ENCODE measurements around the gene IFNLR1.

IFNLR1 gene

DNA sequence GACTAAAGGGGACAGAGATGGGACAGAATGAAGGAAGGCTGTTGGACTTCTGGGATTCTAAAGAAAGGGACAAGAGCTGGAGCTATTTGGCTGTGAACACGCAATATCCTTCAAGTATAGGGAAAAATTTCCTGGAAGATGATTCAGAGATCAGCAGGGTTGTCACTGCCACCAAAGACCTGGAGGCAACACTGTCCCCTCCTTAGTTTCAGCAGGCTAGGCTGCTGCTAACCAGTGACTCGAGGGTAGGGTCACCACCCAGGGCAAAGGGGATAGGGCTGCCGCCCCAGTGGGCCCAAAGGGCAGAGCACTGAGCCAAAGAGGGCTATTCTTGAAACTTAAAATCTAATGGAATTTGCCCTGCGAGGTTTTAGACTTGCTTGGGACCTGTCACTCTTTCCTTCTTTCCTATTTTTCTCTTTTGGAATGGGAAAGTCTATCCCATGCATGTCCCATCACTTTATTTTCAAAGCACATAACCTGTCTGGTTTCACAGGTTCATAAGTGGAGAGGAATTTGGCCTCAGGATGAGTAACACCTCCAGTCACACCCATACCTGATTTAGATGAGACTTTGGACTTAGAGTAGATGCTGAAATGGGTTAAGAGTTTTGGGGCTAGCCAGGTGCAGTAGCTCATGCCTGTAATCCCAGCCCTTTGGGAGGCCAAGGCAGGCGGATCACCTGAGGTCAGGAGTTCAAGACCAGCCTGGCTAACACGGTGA is 11.9 kb downstream of the IFNLR1 start:
- DNase-seq = no peak

GRCh38 chr1:24173638-24174575 is 13.2 kb downstream of the IFNLR1 start:
- no peak for DNase-seq

- no peak for DNase-seq
Measured at GRCh38 chr1:24172598-24172997, 14.5 kb downstream of the IFNLR1 start.

DNA sequence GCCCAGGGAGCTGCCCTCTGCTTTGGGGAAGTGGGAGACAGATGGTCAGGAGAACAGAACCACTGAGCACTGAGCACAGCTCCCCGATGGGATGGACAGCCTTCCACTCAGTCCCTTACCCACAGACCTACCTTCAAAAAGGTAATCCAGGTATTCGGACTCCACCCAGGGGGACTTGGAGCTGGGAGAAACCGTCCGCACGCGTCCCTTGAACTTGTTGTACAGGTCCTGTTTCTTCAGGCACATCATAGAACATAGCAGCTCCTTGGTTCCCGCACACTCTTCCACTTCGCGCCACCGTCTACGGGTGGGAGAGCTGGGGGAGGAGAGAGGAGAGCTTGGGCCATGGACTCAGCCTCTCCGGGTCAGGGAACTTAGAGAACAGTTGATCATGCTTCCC is 17.8 kb downstream of the IFNLR1 start:
- no peak for DNase-seq

- no peak for DNase-seq
Measured at GRCh38 chr1:24168245-24168644, 18.8 kb downstream of the IFNLR1 start.

- no peak for DNase-seq
Measured at GRCh38 chr1:24167008-24167407, 20.1 kb downstream of the IFNLR1 start.

DNA sequence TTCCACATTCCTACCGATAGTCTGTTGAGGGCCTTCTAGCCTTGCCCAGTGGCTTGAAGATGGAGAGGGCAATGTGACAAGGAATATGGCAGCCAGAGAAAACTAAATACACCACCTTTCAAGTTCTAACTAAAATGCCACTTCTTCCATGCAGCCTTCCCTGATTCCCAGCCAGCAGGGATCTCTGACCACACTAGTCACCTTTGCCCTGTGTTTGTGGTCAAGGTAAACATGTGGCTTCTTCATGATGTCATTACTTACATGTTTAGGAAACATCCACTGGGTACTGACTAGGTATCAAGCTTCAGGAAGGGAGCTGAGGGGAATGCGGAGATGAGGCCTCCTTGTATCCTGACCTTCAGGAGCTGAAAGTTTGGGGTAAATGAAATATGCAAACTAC is 21.6 kb downstream of the IFNLR1 start:
- no peak for DNase-seq

GRCh38 chr1:24164004-24164403 is 23.1 kb downstream of the IFNLR1 start:
- no peak for DNase-seq

GRCh38 chr1:24162201-24162600 is 24.9 kb downstream of the IFNLR1 start:
- no peak for DNase-seq

GRCh38 chr1:24161270-24161669 is 25.8 kb downstream of the IFNLR1 start:
- DNase-seq = no peak

- DNase-seq = no peak
Measured at GRCh38 chr1:24159366-24159765, 27.7 kb downstream of the IFNLR1 start.

DNA sequence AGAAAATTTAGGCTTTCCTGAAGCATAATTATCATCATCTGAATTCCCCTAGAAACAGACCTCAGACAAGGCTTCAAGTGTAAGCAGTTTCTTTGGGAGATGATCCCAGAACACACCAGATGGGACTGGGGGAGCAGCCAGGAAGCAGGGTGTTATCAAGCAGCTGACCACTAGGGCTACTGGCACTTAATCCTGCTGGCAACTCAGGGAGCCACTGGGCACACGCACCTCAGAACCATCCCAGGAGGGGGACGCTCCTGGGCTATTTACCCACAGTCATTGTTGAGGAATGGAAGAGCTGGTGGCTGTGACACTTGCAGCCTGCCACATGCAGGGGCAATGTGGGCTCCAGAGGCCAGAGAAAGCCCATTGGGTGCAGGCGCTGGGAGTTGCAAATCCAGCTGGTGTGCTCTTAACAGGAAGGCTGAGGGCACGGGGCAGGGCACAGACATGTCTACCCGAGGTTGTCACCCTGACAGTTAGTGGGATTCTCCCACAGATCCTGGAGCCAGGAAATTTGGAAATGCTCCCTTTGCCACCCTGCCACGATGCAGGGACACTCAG is 29.1 kb downstream of the IFNLR1 start:
- DNase-seq = no peak

- no peak for DNase-seq
Measured at GRCh38 chr1:24156542-24157260, 30.4 kb downstream of the IFNLR1 start.

DNA sequence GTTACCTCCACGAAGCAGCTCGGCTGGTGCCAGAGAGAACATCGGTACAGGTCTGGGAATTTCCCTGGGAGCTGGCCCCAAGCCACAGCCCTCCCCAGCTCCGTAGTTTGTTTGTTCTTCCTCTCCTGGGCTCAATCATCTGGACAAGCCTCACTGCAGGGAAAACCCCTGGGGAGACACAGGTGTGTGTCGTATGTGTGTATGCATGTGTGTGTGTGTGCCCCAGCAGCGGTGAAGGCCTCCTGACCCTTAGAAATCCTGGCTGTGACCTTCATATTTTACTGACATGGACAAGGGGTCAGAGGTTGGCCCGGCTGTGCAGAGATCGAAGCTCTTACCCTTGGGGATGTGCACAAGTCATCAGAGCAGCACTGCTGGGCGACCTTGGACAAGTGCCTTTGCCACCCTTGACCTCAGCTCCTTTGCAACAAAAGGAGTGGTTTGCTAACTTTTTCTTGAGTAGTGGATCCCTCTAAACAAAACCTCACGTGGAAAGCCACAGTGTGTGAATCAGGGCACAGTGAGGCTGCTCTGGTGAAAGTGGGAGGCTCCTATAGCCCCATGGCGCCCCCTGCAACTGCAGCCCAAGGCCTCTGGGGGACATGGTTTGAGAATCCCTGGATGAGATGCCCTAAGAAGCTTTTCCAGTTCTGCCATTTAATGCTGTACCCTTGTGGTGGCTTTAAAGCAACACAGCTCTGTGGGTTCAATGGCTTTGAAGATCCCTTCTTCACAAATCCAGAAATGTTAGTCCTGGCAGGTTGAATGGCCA is 31.9 kb downstream of the IFNLR1 start:
- DNase-seq = no peak

DNA sequence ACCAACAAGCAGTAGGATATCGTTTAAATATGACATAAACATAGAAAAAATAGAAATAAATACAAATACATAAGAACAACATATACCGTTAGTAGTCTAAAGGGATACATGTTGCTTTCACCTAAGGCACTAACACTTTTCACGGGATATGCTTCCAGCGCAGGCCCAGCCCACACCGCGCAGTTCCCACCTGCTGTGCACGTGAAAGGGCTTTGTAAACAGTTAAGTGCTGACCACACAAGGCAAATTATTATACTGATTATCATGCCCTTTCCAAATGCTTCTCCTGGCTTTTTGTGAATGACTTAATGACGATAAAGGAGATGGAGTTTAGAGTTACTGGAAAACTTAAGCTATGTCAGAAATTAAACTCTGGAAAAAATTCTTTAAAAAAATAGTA is 32.9 kb downstream of the IFNLR1 start:
- no peak for DNase-seq

- DNase-seq = no peak
Measured at GRCh38 chr1:24152631-24153494, 34.2 kb downstream of the IFNLR1 start.

DNA sequence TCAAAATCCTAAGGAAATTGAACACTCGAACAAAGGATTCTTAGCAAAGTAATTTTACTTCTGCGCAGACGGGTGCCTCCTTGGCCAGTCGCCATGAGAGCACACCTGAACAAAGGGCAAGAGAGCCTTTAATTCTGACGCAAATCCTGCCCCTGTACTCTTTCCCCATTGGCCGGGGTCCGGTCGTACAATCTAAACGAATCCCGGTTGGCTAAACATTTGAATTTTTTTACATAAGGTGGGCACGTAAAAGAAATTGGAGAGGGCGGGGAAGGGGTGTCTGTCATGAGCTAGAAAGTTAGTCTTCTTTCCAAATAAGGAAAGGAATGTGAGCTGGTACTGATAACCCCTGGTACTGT is 35.9 kb downstream of the IFNLR1 start:
- no peak for DNase-seq

DNA sequence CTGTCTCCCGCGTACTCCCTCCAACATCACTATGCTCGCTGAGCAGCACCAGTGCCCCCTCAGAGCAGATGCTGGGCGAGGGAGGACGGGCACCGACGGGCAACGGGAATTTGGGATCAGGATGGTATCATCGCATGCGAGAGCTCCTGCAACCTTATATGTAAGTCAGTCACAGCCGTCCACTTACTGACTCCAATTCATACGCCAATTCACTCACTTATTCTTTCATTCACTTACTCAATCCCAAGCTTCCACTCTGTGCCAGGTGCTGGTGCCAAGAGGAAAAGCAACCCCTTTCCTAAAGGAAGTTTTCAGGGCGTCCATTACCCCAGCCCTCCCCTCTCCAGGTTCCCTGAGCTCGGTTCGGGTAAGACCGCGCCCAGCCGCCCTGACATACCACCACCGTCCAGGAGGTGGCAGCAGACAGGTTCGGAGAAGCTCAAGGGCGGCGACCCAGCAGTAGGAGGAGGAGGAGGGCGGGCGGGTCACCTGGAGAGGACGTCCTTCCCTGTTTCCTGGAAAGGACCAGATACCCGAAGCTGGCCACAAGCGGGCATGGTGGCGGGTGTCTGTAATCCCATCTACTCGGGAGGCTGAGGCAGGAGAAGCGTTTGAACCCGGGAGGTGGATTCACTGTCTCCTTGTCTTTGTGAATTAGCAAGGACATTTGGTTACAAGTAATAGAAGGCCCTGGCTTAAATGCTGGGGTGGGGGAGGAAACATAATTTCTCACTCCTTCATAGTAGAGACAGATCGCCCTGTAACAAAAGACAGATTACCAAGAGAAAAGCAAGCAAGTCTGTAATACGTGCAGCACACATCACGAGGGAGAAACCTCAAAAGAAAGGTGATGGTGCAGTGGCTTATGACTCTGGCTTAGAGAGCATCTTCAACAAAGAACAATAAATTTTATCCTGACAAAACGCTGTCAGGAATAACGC is 36.6 kb downstream of the IFNLR1 start:
- DNase-seq = peak; percentile 91

DNA sequence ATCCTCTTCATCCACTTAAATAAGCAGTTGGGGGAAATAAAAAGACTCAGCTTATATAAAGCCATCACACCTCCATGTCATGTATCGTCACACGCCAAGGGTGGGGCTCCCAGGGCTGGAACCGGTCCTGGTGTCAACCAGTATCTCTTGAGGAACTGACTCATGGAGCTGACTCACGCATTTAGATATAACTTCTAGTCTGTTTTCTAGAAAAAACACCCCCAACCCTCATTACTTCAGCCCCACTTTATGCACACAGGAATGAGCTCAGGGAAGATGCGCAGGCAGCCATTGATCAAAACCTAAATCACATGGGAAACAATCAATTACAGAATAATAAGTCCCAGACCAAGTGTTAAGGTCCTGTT is 37.2 kb downstream of the IFNLR1 start:
- DNase-seq = peak; percentile 43

DNA sequence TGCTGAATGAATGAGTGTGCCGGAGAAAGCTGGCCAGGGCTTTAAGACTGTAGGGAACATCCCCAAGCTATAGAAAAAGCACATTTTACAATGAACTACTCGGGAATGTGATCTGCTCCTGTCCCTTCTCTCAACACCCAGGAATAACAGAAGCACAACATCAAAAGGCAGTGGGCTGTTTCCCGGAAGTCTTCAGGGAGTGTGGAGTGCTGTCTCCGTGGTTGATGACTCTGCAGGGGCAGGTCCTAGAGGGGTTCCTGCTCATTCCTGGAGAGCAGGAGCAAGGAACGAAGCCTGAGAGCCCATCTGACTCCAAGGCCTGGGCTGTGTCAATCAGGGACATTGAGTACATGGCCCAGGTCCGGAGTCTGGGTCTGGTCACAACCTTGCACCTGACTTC is 39.3 kb downstream of the IFNLR1 start:
- no peak for DNase-seq

All from stimulated activated CD4-positive, alpha-beta T cell treated with anti-CD3 and anti-CD28 coated beads, Interleukin-12 subunit alpha, Interleukin-12 subunit beta, amount 100 ng/mL, for 4 hours (primary cell).